Measurements from ENCODE around the gene FLT1. TPM values are rescaled to one million over a fixed set of nuclear protein-coding genes. Genes with fewer than 3 reads are reported as not detected.

The FLT1 gene
- polyA plus RNA-seq, 1 donor (not counting 4 experiments of a cell fraction or from before 2014, with no cell fraction given), result 0.01 TPM

DNA sequence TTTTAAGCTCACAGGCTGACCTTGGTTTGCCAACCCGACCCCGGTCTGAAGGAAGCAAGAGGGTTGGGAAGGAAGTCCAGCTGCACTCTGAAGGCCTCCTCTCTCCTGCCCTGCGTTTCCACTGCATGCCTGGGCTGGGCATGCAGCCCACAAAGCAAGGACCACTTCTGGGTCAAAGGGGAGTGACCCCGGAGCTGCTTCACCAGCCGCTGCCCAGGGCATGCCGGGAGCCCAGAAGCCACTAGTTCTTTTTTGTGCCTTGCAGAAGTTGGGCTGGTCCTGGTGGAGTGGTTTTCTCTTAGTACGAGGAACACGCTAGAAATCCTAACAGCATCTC lies 166.7 kb downstream of the FLT1 start:
- Histone ChIP-seq H3K4me1 (ENCODE audit: control insufficient read depth, extremely low read depth, insufficient read depth, low read length) (no peaks in the 10 kb centered on the region), H3K9me3 (ENCODE audit: control insufficient read depth, low read depth, low read length) (no peaks in the 10 kb centered on the region), H3K36me3 (ENCODE audit: control insufficient read depth in 2 of 2, extremely low read depth in 1 of 2, insufficient read depth in 2 of 2, low read length in 2 of 2) (no peaks in the 10 kb centered on the region), H3K4me3 (ENCODE audit: control insufficient read depth in 2 of 3, extremely low read depth in 1 of 3, insufficient read depth in 2 of 3, low read depth in 1 of 3, low read length in 3 of 3) (no peak overlapping the region), H3K4me2 (ENCODE audit: control insufficient read depth, extremely low read depth, insufficient read depth, low read depth, low read length) (no peak overlapping the region), H3K79me2 (ENCODE audit: control insufficient read depth, insufficient read depth, low read length) (no peaks in the 10 kb centered on the region), H2AFZ (ENCODE audit: control insufficient read depth, low read length) (no peak overlapping the region), H3K27me3 (ENCODE audit: control insufficient read depth, extremely low read depth, insufficient read depth, low read length) (no peaks in the 10 kb centered on the region), H3K27ac (ENCODE audit: control insufficient read depth, insufficient read depth, low read length) (no peak overlapping the region), H4K20me1 (ENCODE audit: control insufficient read depth, extremely low read depth, insufficient read depth, low read length) (no peaks in the 10 kb centered on the region), H3K9me1 (ENCODE audit: control insufficient read depth, extremely low read depth, insufficient read depth, low read length) (no peaks in the 10 kb centered on the region), H3K9ac (ENCODE audit: control insufficient read depth, extremely low read depth, insufficient read depth, low read length) (no peak overlapping the region)
- no peak for TF ChIP-seq EZH2 (IDR thresholded peaks at IDR 0.05; ENCODE audit: low read length)
- TF ChIP-seq, protein P1, sequence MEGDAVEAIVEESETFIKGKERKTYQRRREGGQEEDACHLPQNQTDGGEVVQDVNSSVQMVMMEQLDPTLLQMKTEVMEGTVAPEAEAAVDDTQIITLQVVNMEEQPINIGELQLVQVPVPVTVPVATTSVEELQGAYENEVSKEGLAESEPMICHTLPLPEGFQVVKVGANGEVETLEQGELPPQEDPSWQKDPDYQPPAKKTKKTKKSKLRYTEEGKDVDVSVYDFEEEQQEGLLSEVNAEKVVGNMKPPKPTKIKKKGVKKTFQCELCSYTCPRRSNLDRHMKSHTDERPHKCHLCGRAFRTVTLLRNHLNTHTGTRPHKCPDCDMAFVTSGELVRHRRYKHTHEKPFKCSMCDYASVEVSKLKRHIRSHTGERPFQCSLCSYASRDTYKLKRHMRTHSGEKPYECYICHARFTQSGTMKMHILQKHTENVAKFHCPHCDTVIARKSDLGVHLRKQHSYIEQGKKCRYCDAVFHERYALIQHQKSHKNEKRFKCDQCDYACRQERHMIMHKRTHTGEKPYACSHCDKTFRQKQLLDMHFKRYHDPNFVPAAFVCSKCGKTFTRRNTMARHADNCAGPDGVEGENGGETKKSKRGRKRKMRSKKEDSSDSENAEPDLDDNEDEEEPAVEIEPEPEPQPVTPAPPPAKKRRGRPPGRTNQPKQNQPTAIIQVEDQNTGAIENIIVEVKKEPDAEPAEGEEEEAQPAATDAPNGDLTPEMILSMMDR (optimal IDR thresholded peaks at IDR 0.05 in 1 of 3, IDR thresholded peaks at IDR 0.05 in 1 of 3, conservative IDR thresholded peaks at IDR 0.05 in 1 of 3; ENCODE audit: extremely low read depth in 1 of 3, insufficient read depth in 2 of 3, low read length in 3 of 3), result no peak
- DNase-seq (ENCODE audit: low read depth, low spot score), result no peak
- FAIRE-seq, result no peak
- dilution Hi-C loops (cut with MboI; ENCODE audit: extremely low pct_ligation_motif_present, low sequenced_read_pairs), result no loop called here

DNA sequence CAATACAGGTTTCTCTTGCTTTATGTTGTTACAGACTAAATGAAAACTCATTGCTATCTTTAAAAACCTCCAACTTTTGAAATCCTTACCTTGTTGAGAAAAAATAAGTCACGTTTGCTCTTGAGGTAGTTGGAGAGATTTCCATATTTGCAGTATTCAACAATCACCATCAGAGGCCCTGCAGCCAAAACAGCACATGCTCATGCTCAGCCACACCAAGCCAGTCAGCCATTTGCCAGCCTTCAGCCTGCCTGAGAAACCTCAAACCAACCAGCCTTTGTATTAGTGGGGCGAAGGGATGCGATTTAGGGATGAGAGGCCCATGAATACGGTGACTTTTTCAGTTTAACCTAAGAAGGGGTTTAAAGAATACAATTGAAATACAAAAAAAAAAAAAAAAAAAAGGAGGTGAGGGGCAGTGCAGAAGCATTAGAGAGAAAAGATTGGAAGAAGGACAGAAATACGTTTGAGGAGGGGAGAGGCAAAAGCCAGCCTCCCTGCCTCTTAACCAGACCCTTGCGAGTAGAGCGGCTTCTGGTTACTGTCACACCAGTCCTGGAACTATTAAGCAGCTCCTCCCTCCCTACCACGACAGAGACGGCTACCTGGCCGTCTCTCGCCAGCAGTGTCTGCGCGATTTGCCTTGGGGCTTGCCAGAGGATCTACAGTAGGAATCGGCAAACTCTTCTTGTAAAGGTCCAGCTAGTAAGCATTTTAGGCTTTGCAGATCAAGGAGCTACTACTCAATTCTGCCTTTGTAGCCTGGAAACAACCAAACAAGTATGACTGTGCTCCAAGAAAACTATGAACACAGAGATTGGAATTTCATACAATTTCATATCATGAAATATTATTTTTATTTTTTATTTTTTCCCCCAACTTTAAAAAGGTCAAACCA lies 167.3 kb downstream of the FLT1 start:
- dilution Hi-C loops (cut with MboI; ENCODE audit: extremely low pct_ligation_motif_present, low sequenced_read_pairs), result no loop called here
- Histone ChIP-seq H3K4me1 (ENCODE audit: control insufficient read depth, extremely low read depth, insufficient read depth, low read length) (no peaks in the 10 kb centered on the region), H3K27me3 (ENCODE audit: control insufficient read depth, extremely low read depth, insufficient read depth, low read length) (no peaks in the 10 kb centered on the region), H3K9ac (ENCODE audit: control insufficient read depth, extremely low read depth, insufficient read depth, low read length) (no peak overlapping the region), H3K27ac (ENCODE audit: control insufficient read depth, insufficient read depth, low read length) (no peak overlapping the region), H3K79me2 (ENCODE audit: control insufficient read depth, insufficient read depth, low read length) (no peaks in the 10 kb centered on the region), H3K9me1 (ENCODE audit: control insufficient read depth, extremely low read depth, insufficient read depth, low read length) (no peaks in the 10 kb centered on the region), H3K36me3 (ENCODE audit: control insufficient read depth in 2 of 2, extremely low read depth in 1 of 2, insufficient read depth in 2 of 2, low read length in 2 of 2) (no peaks in the 10 kb centered on the region), H3K4me2 (ENCODE audit: control insufficient read depth, extremely low read depth, insufficient read depth, low read depth, low read length) (no peak overlapping the region), H2AFZ (ENCODE audit: control insufficient read depth, low read length) (no peak overlapping the region), H3K4me3 (ENCODE audit: control insufficient read depth in 2 of 3, extremely low read depth in 1 of 3, insufficient read depth in 2 of 3, low read depth in 1 of 3, low read length in 3 of 3) (no peak overlapping the region), H4K20me1 (ENCODE audit: control insufficient read depth, extremely low read depth, insufficient read depth, low read length) (no peaks in the 10 kb centered on the region), H3K9me3 (ENCODE audit: control insufficient read depth, low read depth, low read length) (no peaks in the 10 kb centered on the region)
- DNase-seq (ENCODE audit: low read depth, low spot score), result no peak
- FAIRE-seq, result no peak
- no peak for TF ChIP-seq EZH2 (IDR thresholded peaks at IDR 0.05; ENCODE audit: low read length)
- TF ChIP-seq, protein P1 (optimal IDR thresholded peaks at IDR 0.05 in 1 of 3, IDR thresholded peaks at IDR 0.05 in 1 of 3, conservative IDR thresholded peaks at IDR 0.05 in 1 of 3; ENCODE audit: extremely low read depth in 1 of 3, insufficient read depth in 2 of 3, low read length in 3 of 3), result no peak
